Measurements from ENCODE around the gene SKAP1.

DNA sequence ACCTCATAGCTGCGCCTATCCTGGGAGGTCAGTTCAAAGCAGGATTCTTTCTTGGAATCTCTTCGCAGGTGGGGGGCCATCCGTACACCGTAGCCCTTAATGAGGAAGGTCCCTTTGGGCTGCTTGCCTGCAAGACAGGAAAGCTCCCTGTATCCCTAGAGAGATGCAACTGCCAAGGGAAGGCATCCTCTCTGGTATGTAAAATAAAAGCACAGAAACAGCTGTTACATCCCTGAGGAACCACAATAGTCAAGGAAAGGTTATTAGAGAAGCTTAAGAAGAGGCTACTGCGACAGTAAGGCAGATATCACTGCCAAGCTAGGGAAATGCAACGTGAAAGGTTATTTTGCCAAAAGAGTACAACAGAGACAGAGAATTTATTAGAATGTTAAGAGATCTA lies 245.3 kb downstream of the SKAP1 start:
- TF ChIP-seq, protein P1, sequence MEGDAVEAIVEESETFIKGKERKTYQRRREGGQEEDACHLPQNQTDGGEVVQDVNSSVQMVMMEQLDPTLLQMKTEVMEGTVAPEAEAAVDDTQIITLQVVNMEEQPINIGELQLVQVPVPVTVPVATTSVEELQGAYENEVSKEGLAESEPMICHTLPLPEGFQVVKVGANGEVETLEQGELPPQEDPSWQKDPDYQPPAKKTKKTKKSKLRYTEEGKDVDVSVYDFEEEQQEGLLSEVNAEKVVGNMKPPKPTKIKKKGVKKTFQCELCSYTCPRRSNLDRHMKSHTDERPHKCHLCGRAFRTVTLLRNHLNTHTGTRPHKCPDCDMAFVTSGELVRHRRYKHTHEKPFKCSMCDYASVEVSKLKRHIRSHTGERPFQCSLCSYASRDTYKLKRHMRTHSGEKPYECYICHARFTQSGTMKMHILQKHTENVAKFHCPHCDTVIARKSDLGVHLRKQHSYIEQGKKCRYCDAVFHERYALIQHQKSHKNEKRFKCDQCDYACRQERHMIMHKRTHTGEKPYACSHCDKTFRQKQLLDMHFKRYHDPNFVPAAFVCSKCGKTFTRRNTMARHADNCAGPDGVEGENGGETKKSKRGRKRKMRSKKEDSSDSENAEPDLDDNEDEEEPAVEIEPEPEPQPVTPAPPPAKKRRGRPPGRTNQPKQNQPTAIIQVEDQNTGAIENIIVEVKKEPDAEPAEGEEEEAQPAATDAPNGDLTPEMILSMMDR (IDR thresholded peaks at IDR 0.05) = no peak
- no peak for TF ChIP-seq ZFX (IDR thresholded peaks at IDR 0.05; ENCODE audit: borderline replicate concordance)
